ENCODE measurements around the gene GAN.
A peak's percentile ranks its signal among the peaks of the same experiment; 100 is the strongest.
"Not testable (repeated sequence)": the region's sequence is repeated elsewhere in the genome, so short reads cannot be mapped to it uniquely, and the experiment has no call there.

GAN gene

GRCh38 chr16:81401035-81401950 lies 86.5 kb downstream of the GAN start:
- DNase-seq, result peak; percentile 39

GRCh38 chr16:81403208-81403600 lies 88.4 kb downstream of the GAN start:
- DNase-seq, result no peak

- DNase-seq, result peak; percentile 75
Measured at GRCh38 chr16:81403601-81404391, 89.0 kb downstream of the GAN start.

GRCh38 chr16:81405002-81405401 lies 90.2 kb downstream of the GAN start:
- DNase-seq, result not testable (repeated sequence)

- DNase-seq, result no peak
Measured at GRCh38 chr16:81405702-81406113, 90.9 kb downstream of the GAN start.

GRCh38 chr16:81408409-81408950 lies 93.7 kb downstream of the GAN start:
- DNase-seq, result no peak

- no peak for DNase-seq
Measured at GRCh38 chr16:81409016-81409556, 94.3 kb downstream of the GAN start.

- DNase-seq, result no peak
Measured at GRCh38 chr16:81410643-81411293, 96.0 kb downstream of the GAN start.

GRCh38 chr16:81413245-81413990 lies 98.7 kb downstream of the GAN start:
- no peak for DNase-seq

- DNase-seq, result no peak
Measured at GRCh38 chr16:81415751-81416150, 101.0 kb downstream of the GAN start.

- DNase-seq, result no peak
Measured at GRCh38 chr16:81416749-81417148, 102.0 kb downstream of the GAN start.

GRCh38 chr16:81417210-81417609 lies 102.4 kb downstream of the GAN start:
- DNase-seq, result no peak

- no peak for DNase-seq
Measured at GRCh38 chr16:81419806-81420205, 105.0 kb downstream of the GAN start.

GRCh38 chr16:81421126-81421525 lies 106.4 kb downstream of the GAN start:
- DNase-seq, result no peak

- DNase-seq, result no peak
Measured at GRCh38 chr16:81421536-81421935, 106.8 kb downstream of the GAN start.

GRCh38 chr16:81422153-81422552 lies 107.4 kb downstream of the GAN start:
- not testable (repeated sequence) for DNase-seq

GRCh38 chr16:81424771-81425170 lies 110.0 kb downstream of the GAN start:
- no peak for DNase-seq

GRCh38 chr16:81427219-81427618 lies 112.5 kb downstream of the GAN start:
- DNase-seq, result no peak

GRCh38 chr16:81429045-81429521 lies 114.3 kb downstream of the GAN start:
- DNase-seq, result no peak

- no peak for DNase-seq
Measured at GRCh38 chr16:81431554-81432353, 117.0 kb downstream of the GAN start.

GRCh38 chr16:81432937-81433557 lies 118.3 kb downstream of the GAN start:
- DNase-seq, result no peak
